Measurements from ENCODE around the gene ITM2A. TPM values are rescaled to one million over a fixed set of nuclear protein-coding genes. Genes with fewer than 3 reads are reported as not detected.

ITM2A gene
- total RNA-seq = 0.21 TPM in 1 of 2 replicates, not detected in the other
- not detected for polyA plus RNA-seq (2012)

GRCh38 chrX:79366873-79367749, at the start of gene ITM2A:
ITM2A (minus strand) TSS chrX:79367334; CDS start chrX:79367215, 119 bp downstream.
- DNase-seq (ENCODE audit: low read depth) = no peak

- no peak for DNase-seq (ENCODE audit: low read depth)
Observed at GRCh38 chrX:79415056-79415455, 47.9 kb upstream of the ITM2A start.

- DNase-seq (ENCODE audit: low read depth) = no peak
Observed at GRCh38 chrX:79413963-79414362, 46.8 kb upstream of the ITM2A start.

- peak; percentile 1 for DNase-seq (ENCODE audit: low read depth)
Observed at GRCh38 chrX:79412972-79413371, 45.8 kb upstream of the ITM2A start.

GRCh38 chrX:79412166-79412565, 45.0 kb upstream of the ITM2A start:
- DNase-seq (ENCODE audit: low read depth) = no peak

GRCh38 chrX:79409657-79410056, 42.5 kb upstream of the ITM2A start:
- DNase-seq (ENCODE audit: low read depth) = no peak

GRCh38 chrX:79408623-79409322, 41.6 kb upstream of the ITM2A start:
- no peak for DNase-seq (ENCODE audit: low read depth)

GRCh38 chrX:79400623-79401022, 33.5 kb upstream of the ITM2A start:
- no peak for DNase-seq (ENCODE audit: low read depth)

- DNase-seq (ENCODE audit: low read depth) = no peak
Observed at GRCh38 chrX:79375340-79375739, 8.2 kb upstream of the ITM2A start.

- no peak for DNase-seq (ENCODE audit: low read depth)
Observed at GRCh38 chrX:79371640-79372039, 4.5 kb upstream of the ITM2A start.

GRCh38 chrX:79371101-79371500, 4.0 kb upstream of the ITM2A start:
- no peak for DNase-seq (ENCODE audit: low read depth)

- no peak for DNase-seq (ENCODE audit: low read depth)
Observed at GRCh38 chrX:79369871-79370270, 2.7 kb upstream of the ITM2A start.

GRCh38 chrX:79368441-79368840, 1.3 kb upstream of the ITM2A start:
- no peak for DNase-seq (ENCODE audit: low read depth)

- no peak for DNase-seq (ENCODE audit: low read depth)
Observed at GRCh38 chrX:79367907-79368306, 773 bp upstream of the ITM2A start.

- no peak for DNase-seq (ENCODE audit: low read depth)
Observed at GRCh38 chrX:79366556-79366872, 620 bp downstream of the ITM2A start.

- no peak for DNase-seq (ENCODE audit: low read depth)
Observed at GRCh38 chrX:79365591-79365990, 1.5 kb downstream of the ITM2A start.

GRCh38 chrX:79364306-79364705, 2.8 kb downstream of the ITM2A start:
- DNase-seq (ENCODE audit: low read depth) = no peak

GRCh38 chrX:79361192-79361870, 5.8 kb downstream of the ITM2A start:
- no peak for DNase-seq (ENCODE audit: low read depth)

- DNase-seq (ENCODE audit: low read depth) = no peak
Observed at GRCh38 chrX:79336869-79337815, 30.0 kb downstream of the ITM2A start.

GRCh38 chrX:79330022-79330421, 37.1 kb downstream of the ITM2A start:
- no peak for DNase-seq (ENCODE audit: low read depth)
